ENCODE measurements around the gene FAM200A. TPM values are rescaled to one million over a fixed set of nuclear protein-coding genes. Genes with fewer than 3 reads are reported as not detected.

Gene FAM200A
- total RNA-seq, 1 experiment from 2014 or later: 6.9 TPM

GRCh38 chr7:99558306-99559174 is 6.6 kb upstream of the FAM200A start, which contains the start of gene ZNF655:
ZNF655 (plus strand) TSS chr7:99558642; CDS start chr7:99560560, 1,918 bp downstream.
- ChIA-PET POLR2A (ENCODE audit: unreplicated experiment) (interaction anchor here (0.6 to 0.7 kb wide), 4 partner anchors 54 to 878 kb away, joined by 3 to 4 read pairs (median 4); partner anchors contain the start of genes BUD31, PDAP1 and ZKSCAN5), CTCF (interaction anchor here (0.5 kb wide), 1 partner anchor 411 kb away, joined by 3 read pairs; no protein-coding TSS in a partner anchor)
- H3K4me2 ChIP-seq: peak within 1 kb of the TSS; percentile 85
- peaks cover 34% of the 10 kb centered on the region for H3F3A ChIP-seq (ENCODE audit: insufficient read depth, low read depth)
- H2AFZ ChIP-seq: peak within 1 kb of the TSS; percentile 98
- H3K79me2 ChIP-seq (ENCODE audit: low read depth): peaks cover 18% of the 10 kb centered on the region
- H3K4me3 ChIP-seq: peak within 1 kb of the TSS; percentile 83
- peak within 1 kb of the TSS; percentile 59 for H3K27ac ChIP-seq
- DNase-seq: peak; percentile 52 to 84
- H3K27me3 ChIP-seq (ENCODE audit: insufficient read depth, low read depth): no peaks in the 10 kb centered on the region
- H4K20me1 ChIP-seq (ENCODE audit: insufficient read depth): no peaks in the 10 kb centered on the region
- H3K9me2 ChIP-seq (ENCODE audit: insufficient read depth): no peaks in the 10 kb centered on the region
- intact Hi-C loops (cut with micrococcal nuclease; ENCODE audit: unreplicated experiment): no loop called here
- H3K36me3 ChIP-seq (ENCODE audit: low read depth): 0 out of 2 replicates have a peak, but pooled peaks cover 8% of the 10 kb centered on the region
- no peak for TF ChIP-seq CTCF (conservative IDR thresholded peaks at IDR 0.05)
- TF ChIP-seq EZH2 (IDR thresholded peaks at IDR 0.05; ENCODE audit: low read depth): no peak
- no peaks in the 10 kb centered on the region for H3K9me3 ChIP-seq (ENCODE audit: insufficient read depth, low read depth)
- BruUV-seq (replicated peaks): TSS peak; percentile 29
- H3K4me1 ChIP-seq (replicated peaks; ENCODE audit: insufficient read depth): peaks cover 27% of the 10 kb centered on the region

DNA sequence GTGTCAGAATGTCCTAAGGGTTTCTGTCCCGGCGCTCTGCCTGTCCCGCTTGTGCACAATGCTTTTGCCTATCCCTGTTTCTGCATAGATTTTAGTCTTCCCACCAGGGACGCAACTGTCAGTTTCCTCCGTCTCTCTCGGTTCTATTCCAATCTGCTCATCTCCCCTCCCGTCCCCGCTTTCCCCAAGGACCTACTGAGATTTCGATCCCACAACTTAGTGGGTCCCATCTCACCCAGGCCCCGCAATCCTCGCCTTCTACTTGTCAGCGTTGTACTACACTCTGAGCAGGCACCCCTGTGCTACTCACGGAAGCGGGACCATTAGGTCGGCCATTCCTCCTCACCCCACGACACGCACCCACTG is 6.0 kb upstream of the FAM200A start:
- no peak for TF ChIP-seq EZH2 (IDR thresholded peaks at IDR 0.05; ENCODE audit: low read depth)
- no peak for TF ChIP-seq CTCF (conservative IDR thresholded peaks at IDR 0.05)
- no TSS peak for BruUV-seq (replicated peaks)
- ChIA-PET CTCF (interaction anchor here (0.5 kb wide), 1 partner anchor 412 kb away, joined by 3 read pairs; no protein-coding TSS in a partner anchor), POLR2A (ENCODE audit: unreplicated experiment) (interaction anchor here (0.6 to 0.7 kb wide), 3 partner anchors 53 to 879 kb away, joined by 4 read pairs; partner anchors contain the start of genes BUD31, PDAP1 and ZKSCAN5)
- H3K27me3 ChIP-seq (ENCODE audit: insufficient read depth, low read depth): no peaks in the 10 kb centered on the region
- H3K9me3 ChIP-seq (ENCODE audit: insufficient read depth, low read depth): no peaks in the 10 kb centered on the region
- 0 out of 2 replicates have a peak, but pooled peaks cover 8% of the 10 kb centered on the region for H3K36me3 ChIP-seq (ENCODE audit: low read depth)
- no peaks in the 10 kb centered on the region for H3K9me2 ChIP-seq (ENCODE audit: insufficient read depth)
- no peak for DNase-seq
- intact Hi-C loops (cut with micrococcal nuclease; ENCODE audit: unreplicated experiment): no loop called here
- H3K27ac ChIP-seq: peak overlapping the region; percentile 59; the same call in 1 of the 2 replicates
- peak overlapping the region; percentile 98 for H2AFZ ChIP-seq
- peaks cover 34% of the 10 kb centered on the region for H3F3A ChIP-seq (ENCODE audit: insufficient read depth, low read depth)
- H3K4me2 ChIP-seq: peak overlapping the region; percentile 85
- H3K79me2 ChIP-seq (ENCODE audit: low read depth): peaks cover 18% of the 10 kb centered on the region
- peak overlapping the region; percentile 83 for H3K4me3 ChIP-seq
- peaks cover 21% of the 10 kb centered on the region for H3K4me1 ChIP-seq (replicated peaks; ENCODE audit: insufficient read depth)
- H4K20me1 ChIP-seq (ENCODE audit: insufficient read depth): no peaks in the 10 kb centered on the region

DNA sequence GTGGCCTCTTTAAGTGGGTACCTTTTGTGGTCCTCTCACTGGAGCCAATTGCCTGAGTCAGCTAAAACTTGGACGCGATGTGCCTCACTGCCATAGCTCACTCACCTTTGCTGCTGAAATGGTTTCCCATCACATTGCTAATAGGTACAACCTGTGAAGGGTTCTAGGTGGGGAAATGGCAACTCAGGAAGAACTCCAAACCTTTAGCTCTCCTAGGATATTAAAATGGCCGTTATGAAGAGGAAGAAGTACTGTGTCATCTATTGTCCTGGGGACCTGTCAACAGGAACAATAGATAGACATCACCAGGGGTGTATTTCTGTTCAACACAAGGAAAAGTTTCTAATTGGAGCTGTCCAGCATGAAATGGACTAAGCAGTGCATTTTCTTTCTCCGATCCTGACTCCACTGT is 5.3 kb upstream of the FAM200A start:
- no peak for TF ChIP-seq CTCF (conservative IDR thresholded peaks at IDR 0.05)
- no peak for TF ChIP-seq EZH2 (IDR thresholded peaks at IDR 0.05; ENCODE audit: low read depth)
- H3K9me2 ChIP-seq (ENCODE audit: insufficient read depth): no peaks in the 10 kb centered on the region
- H3F3A ChIP-seq (ENCODE audit: insufficient read depth, low read depth): peaks cover 28% of the 10 kb centered on the region
- no peak overlapping the region for H2AFZ ChIP-seq
- intact Hi-C loops (cut with micrococcal nuclease; ENCODE audit: unreplicated experiment): no loop called here
- H3K27ac ChIP-seq: no peak overlapping the region
- H3K36me3 ChIP-seq (ENCODE audit: low read depth): 0 out of 2 replicates have a peak, but pooled peaks cover 8% of the 10 kb centered on the region
- H3K4me2 ChIP-seq: peak overlapping the region; percentile 85; the same call in 1 of the 2 replicates
- no peaks in the 10 kb centered on the region for H3K9me3 ChIP-seq (ENCODE audit: insufficient read depth, low read depth)
- H3K4me3 ChIP-seq: peak overlapping the region; percentile 83; the same call in 1 of the 2 replicates
- no peak for DNase-seq
- TSS peak; percentile 71 for BruUV-seq (replicated peaks)
- peaks cover 18% of the 10 kb centered on the region for H3K79me2 ChIP-seq (ENCODE audit: low read depth)
- ChIA-PET CTCF (no interaction called here), POLR2A (ENCODE audit: unreplicated experiment) (no interaction called here)
- peaks cover 21% of the 10 kb centered on the region for H3K4me1 ChIP-seq (replicated peaks; ENCODE audit: insufficient read depth)
- H4K20me1 ChIP-seq (ENCODE audit: insufficient read depth): no peaks in the 10 kb centered on the region
- no peaks in the 10 kb centered on the region for H3K27me3 ChIP-seq (ENCODE audit: insufficient read depth, low read depth)

All from PC-9 (cell line).